Measurements from ENCODE around the gene VSTM2A. TPM values are rescaled to one million over a fixed set of nuclear protein-coding genes. Genes with fewer than 3 reads are reported as not detected.

The VSTM2A gene
- total and polyA plus RNA-seq, 7 donors: 0.01 TPM; not detected in 6

DNA sequence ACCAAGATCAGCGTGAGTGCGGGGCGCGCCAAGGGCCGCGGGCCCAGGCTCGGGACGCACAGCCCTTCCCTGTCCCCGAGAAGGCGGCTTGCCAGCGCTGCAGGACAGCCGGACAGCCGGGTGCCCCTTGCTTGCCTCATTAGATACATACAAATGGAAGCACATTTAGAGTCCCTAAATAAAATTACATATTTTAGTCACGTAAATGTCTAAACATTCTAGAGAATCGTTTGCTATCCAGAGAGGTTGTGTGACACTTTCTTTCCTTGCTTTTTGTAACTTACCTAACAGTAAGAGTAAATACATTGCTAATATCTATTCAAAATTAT lies 4.8 kb downstream of the VSTM2A start:
- H3K27me3 ChIP-seq (ENCODE audit: insufficient read depth in 3 of 3, low read length in 2 of 3): peaks cover 0 to 51% (median 22%) of the 10 kb centered on the region in 3 donors
- H3K4me3 ChIP-seq: no peak overlapping the region
- intact Hi-C loops (cut with DNase I): no loop called here
- H3K27ac ChIP-seq: no peak overlapping the region
- no peaks in the 10 kb centered on the region for H3K4me1 ChIP-seq
- TF ChIP-seq, protein P1, sequence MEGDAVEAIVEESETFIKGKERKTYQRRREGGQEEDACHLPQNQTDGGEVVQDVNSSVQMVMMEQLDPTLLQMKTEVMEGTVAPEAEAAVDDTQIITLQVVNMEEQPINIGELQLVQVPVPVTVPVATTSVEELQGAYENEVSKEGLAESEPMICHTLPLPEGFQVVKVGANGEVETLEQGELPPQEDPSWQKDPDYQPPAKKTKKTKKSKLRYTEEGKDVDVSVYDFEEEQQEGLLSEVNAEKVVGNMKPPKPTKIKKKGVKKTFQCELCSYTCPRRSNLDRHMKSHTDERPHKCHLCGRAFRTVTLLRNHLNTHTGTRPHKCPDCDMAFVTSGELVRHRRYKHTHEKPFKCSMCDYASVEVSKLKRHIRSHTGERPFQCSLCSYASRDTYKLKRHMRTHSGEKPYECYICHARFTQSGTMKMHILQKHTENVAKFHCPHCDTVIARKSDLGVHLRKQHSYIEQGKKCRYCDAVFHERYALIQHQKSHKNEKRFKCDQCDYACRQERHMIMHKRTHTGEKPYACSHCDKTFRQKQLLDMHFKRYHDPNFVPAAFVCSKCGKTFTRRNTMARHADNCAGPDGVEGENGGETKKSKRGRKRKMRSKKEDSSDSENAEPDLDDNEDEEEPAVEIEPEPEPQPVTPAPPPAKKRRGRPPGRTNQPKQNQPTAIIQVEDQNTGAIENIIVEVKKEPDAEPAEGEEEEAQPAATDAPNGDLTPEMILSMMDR (IDR thresholded peaks at IDR 0.05): no peak
- DNase-seq (no peak), ATAC-seq (no peak)
- H3K9me3 ChIP-seq: no peaks in the 10 kb centered on the region
- H3K36me3 ChIP-seq (ENCODE audit: insufficient read depth in 1 of 2, low read depth in 1 of 2): no peaks in the 10 kb centered on the region
- 1 to 4% (median 2%) methylated on average over 15 of the region's 15 CpGs for WGBS, 3 donors

DNA sequence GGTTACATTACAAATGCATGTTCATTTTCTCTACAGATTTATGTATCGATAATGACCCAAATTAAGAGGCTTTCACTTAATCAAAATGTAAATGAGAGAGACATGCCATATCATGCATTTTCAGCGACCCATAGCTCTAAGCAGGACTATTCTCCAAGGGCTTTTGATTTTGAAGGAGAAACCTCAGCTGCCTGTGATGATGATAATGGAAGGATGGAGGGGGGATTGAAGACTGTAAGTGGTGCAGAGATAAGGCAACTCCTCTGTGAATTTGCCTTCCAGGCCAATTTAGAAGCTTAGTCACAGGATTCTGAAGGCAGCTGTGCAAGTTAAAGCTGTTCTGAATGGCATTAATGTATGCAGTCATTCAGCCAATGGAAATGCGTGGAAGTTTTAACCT lies 8.3 kb downstream of the VSTM2A start:
- no peak for DNase-seq
- TF ChIP-seq, protein P1 (IDR thresholded peaks at IDR 0.05): no peak
- no peaks in the 10 kb centered on the region for H3K36me3 ChIP-seq (ENCODE audit: insufficient read depth in 1 of 2, low read depth in 1 of 2)
- no peak overlapping the region for H3K4me3 ChIP-seq
- H3K27me3 ChIP-seq (ENCODE audit: insufficient read depth in 3 of 3, low read length in 2 of 3): peaks cover 0 to 16% (median 9%) of the 10 kb centered on the region in 3 donors
- 77 to 86% (median 82%) methylated on average over 3 of the region's 3 CpGs for WGBS, 3 donors
- intact Hi-C loops (cut with DNase I): no loop called here
- no peak overlapping the region for H3K27ac ChIP-seq
- H3K4me1 ChIP-seq: no peaks in the 10 kb centered on the region
- no peak for ATAC-seq
- H3K9me3 ChIP-seq: no peaks in the 10 kb centered on the region

DNA sequence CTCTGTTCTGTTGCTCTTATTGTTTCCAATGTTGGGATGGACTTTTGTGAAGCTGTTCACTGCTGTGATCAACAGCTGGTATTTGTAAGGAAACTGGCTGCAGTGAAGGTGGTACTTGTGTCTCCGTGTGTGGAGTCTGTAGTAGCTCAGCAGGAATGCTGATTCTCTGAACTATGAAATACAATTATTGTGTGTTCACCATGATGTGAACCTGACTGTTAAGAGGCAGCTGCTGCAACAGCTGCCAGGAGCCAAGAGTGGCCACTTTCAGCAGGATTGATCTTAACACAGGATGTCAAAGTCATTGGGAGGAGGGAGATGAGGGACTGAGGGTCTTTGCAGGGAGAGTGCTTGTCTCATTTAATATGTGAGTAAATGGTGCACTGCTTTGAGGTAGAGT lies 13.9 kb downstream of the VSTM2A start:
- no peak for ATAC-seq
- DNase-seq: no peak
- Histone ChIP-seq H3K36me3 (ENCODE audit: insufficient read depth in 1 of 2, low read depth in 1 of 2) (no peaks in the 10 kb centered on the region), H3K4me3 (no peak overlapping the region), H3K27ac (no peak overlapping the region), H3K9me3 (no peaks in the 10 kb centered on the region), H3K4me1 (no peaks in the 10 kb centered on the region), H3K27me3 (ENCODE audit: insufficient read depth in 3 of 3, low read length in 2 of 3) (peaks cover 0 to 1% (median 0%) of the 10 kb centered on the region in 3 donors)
- WGBS, 3 donors: 12 to 15% (median 13%) methylated on average over 1 of the region's 1 CpG
- intact Hi-C loops (cut with DNase I): no loop called here
- TF ChIP-seq, protein P1 (IDR thresholded peaks at IDR 0.05): no peak

DNA sequence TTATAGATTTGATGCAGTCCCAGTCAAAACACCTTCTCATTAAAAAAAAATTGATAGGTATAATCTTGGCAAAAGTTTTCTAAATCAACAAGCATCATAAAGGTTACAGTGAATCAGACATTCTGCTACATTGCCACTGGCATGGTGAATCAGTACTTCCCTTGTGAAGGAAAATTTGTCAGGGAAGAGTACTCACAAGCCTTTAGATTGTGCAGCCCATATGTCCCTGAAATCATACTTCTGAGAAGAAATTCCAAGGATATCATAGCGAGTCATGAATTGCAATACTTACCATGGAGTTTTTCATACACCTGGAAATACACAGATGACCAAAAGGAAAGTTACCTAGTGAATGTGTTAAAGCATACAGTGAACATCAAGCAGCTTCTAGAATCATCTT lies 17.2 kb downstream of the VSTM2A start:
- Histone ChIP-seq H3K4me1 (no peaks in the 10 kb centered on the region), H3K9me3 (no peaks in the 10 kb centered on the region), H3K36me3 (ENCODE audit: insufficient read depth in 1 of 2, low read depth in 1 of 2) (no peaks in the 10 kb centered on the region), H3K4me3 (no peak overlapping the region), H3K27ac (no peak overlapping the region), H3K27me3 (ENCODE audit: insufficient read depth in 3 of 3, low read length in 2 of 3) (no peaks in the 10 kb centered on the region)
- DNase-seq (no peak), ATAC-seq (no peak)
- intact Hi-C loops (cut with DNase I): no loop called here
- 71 to 76% (median 74%) methylated on average over 1 of the region's 1 CpG for WGBS, 3 donors
- TF ChIP-seq, protein P1 (IDR thresholded peaks at IDR 0.05): no peak

DNA sequence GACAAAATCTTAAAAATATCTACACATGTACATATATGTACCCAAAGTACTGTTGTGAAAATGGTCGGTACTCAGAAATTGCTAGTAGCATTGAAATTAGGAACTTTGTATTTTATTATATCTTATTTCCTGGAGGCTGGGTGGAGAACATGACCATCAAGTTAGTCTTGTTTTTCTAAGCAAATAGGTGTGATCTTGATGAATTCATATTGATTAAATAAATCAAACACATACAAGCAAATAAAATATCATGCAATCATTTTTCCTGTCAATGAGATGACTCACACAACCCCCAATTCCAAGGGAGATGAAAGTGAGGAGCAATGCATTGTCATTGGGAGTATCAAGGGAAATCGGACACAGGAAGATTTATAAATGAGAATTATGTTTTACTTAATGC lies 18.0 kb downstream of the VSTM2A start:
- WGBS, 3 donors: 84 to 87% (median 86%) methylated on average over 2 of the region's 2 CpGs
- Histone ChIP-seq H3K4me1 (no peaks in the 10 kb centered on the region), H3K36me3 (ENCODE audit: insufficient read depth in 1 of 2, low read depth in 1 of 2) (no peaks in the 10 kb centered on the region), H3K4me3 (no peak overlapping the region), H3K27ac (no peak overlapping the region), H3K9me3 (no peaks in the 10 kb centered on the region), H3K27me3 (ENCODE audit: insufficient read depth in 3 of 3, low read length in 2 of 3) (no peaks in the 10 kb centered on the region)
- ATAC-seq (no peak), DNase-seq (no peak)
- TF ChIP-seq, protein P1 (IDR thresholded peaks at IDR 0.05): no peak
- intact Hi-C loops (cut with DNase I): no loop called here

All from psoas muscle (tissue), 8 donors.